ENCODE measurements around the gene STRADA. TPM values are rescaled to one million over a fixed set of nuclear protein-coding genes. Genes with fewer than 3 reads are reported as not detected.

STRADA gene
- total RNA-seq, 3 donors from 2014 or later (not counting 1 experiment from before 2014, with no cell fraction given), result 72.6 to 83.1 (median 78.2) TPM

DNA sequence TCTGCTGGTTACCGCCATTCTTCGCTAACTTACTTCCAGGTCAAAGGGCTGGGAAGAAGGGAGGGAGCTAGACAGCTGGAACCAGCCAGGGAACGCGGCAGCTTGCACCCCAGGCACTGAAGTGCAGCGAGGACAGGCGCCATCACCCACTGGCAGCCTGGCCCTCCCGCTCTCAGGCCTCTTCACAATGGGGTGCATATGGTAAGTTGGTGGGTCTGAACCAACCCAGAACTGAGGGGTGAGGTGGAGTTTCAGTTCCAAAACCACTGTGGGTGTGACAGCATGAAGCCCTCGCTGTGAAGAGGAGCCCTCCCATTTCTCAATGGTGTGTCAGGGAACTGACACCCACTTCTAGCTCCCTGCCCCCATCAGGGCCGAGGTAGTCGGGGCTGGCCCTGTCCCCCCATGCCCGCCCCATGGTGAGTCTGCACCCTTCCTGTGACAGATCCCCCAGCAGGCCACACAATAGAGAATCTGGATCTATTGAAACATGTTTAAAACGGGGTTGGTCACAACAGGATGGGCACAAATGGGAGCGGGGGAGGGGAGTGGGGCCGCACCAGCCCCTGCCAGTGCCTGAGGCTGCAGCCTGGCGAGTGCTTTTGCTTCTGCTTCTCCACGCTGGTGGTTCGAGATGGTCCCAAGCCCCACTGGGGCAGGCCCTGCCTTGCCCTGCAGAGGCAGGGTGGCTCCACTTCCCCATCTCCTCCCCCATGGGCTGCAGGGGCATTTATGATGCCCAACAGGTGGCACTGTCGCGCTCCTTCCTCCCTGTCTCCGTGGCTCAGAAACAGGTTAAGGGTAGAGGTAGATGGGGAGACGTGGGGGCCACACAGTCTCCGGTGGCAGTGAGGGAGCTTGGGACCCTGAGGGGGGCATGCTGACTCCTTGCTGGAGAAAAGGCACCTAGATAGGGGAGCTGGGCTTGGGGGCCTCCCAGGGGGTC, 44.0 kb downstream of the STRADA start:
- H3K4me3 ChIP-seq (ENCODE audit: low read length), result peak overlapping the region; percentile 78
- peak overlapping the region; percentile 80 for H3K27ac ChIP-seq (ENCODE audit: low read length)
- Mint-ChIP-seq H3K9me3 (no peaks in the 10 kb centered on the region), H3K36me3 (no peaks in the 10 kb centered on the region), H3K27ac (peak overlapping the region; percentile 91 to 97), H3K4me1 (peaks cover 63 to 70% of the 10 kb centered on the region in 2 donors), H3K4me3 (peak overlapping the region; percentile 96), H3K27me3 (ENCODE audit: low read depth in 2 of 2) (no peaks in the 10 kb centered on the region)
- intact Hi-C loops (cut with micrococcal nuclease), result loop anchor here (1.0 to 5.0 kb wide), 7 partner anchors 13 to 145 kb away; partner anchors contain the start of genes CCDC47, DCAF7, FTSJ3 and MAP3K3
- peak; percentile 28 to 59 (median 32) for ATAC-seq
- H3K36me3 ChIP-seq (ENCODE audit: control insufficient read depth, insufficient read depth, low read length), result peaks cover 35% of the 10 kb centered on the region
- 13% methylated on average over 22 of the region's 22 CpGs for WGBS (ENCODE audit: insufficient coverage)
- peaks cover 64% of the 10 kb centered on the region for H3K4me1 ChIP-seq (ENCODE audit: control insufficient read depth, insufficient read depth, low read length)
- no peaks in the 10 kb centered on the region for H3K27me3 ChIP-seq (ENCODE audit: control insufficient read depth, insufficient read depth, low read length)
- TF ChIP-seq, protein P1, sequence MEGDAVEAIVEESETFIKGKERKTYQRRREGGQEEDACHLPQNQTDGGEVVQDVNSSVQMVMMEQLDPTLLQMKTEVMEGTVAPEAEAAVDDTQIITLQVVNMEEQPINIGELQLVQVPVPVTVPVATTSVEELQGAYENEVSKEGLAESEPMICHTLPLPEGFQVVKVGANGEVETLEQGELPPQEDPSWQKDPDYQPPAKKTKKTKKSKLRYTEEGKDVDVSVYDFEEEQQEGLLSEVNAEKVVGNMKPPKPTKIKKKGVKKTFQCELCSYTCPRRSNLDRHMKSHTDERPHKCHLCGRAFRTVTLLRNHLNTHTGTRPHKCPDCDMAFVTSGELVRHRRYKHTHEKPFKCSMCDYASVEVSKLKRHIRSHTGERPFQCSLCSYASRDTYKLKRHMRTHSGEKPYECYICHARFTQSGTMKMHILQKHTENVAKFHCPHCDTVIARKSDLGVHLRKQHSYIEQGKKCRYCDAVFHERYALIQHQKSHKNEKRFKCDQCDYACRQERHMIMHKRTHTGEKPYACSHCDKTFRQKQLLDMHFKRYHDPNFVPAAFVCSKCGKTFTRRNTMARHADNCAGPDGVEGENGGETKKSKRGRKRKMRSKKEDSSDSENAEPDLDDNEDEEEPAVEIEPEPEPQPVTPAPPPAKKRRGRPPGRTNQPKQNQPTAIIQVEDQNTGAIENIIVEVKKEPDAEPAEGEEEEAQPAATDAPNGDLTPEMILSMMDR (IDR thresholded peaks at IDR 0.05), result peak; percentile 76
- peak; percentile 79 to 94 for DNase-seq
- H3K9me3 ChIP-seq (ENCODE audit: control insufficient read depth, insufficient read depth, low read length), result no peaks in the 10 kb centered on the region

DNA sequence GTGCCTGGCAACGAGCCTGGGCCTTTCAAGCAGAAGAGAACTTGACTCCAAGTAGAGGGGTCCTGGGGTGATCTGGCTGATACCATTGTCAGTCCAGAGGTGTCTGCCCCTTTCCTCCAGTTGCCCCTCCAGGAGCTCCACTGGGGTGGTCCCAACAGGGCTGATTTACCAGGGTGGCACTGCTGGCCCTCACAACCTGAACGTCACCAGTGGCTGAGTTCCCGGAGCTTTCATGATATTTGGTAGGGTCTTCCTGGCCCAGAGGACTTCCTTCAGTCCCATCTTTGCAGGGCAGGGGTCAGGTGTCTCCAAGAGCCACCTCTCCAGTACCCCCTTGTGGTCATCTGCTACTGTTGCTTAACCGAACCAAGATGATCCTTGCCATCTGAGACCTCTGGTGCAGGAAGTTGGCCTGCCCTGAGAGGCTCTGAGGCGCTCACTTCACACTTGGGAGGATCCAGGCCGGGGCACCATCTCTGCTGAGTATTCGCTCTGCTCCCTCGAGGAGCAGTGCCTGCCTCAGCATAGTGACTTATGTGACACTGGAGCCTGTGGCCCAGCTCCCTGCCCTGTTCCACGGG, 45.1 kb downstream of the STRADA start:
- Mint-ChIP-seq H3K27me3 (ENCODE audit: low read depth in 2 of 2) (no peaks in the 10 kb centered on the region), H3K27ac (peak overlapping the region; percentile 91 to 97), H3K9me3 (no peaks in the 10 kb centered on the region), H3K4me3 (peak overlapping the region; percentile 96), H3K4me1 (peaks cover 55 to 60% of the 10 kb centered on the region in 2 donors), H3K36me3 (no peaks in the 10 kb centered on the region)
- Histone ChIP-seq H3K4me1 (ENCODE audit: control insufficient read depth, insufficient read depth, low read length) (peaks cover 53% of the 10 kb centered on the region), H3K9me3 (ENCODE audit: control insufficient read depth, insufficient read depth, low read length) (no peaks in the 10 kb centered on the region), H3K4me3 (ENCODE audit: low read length) (peak overlapping the region; percentile 78), H3K27me3 (ENCODE audit: control insufficient read depth, insufficient read depth, low read length) (no peaks in the 10 kb centered on the region), H3K36me3 (ENCODE audit: control insufficient read depth, insufficient read depth, low read length) (peaks cover 46% of the 10 kb centered on the region), H3K27ac (ENCODE audit: low read length) (peak overlapping the region; percentile 80)
- 29% methylated on average over 9 of the region's 9 CpGs for WGBS (ENCODE audit: insufficient coverage)
- ATAC-seq (no peak), DNase-seq (peak in 1 of 2 donors; percentile 77)
- intact Hi-C loops (cut with micrococcal nuclease), result loop anchor here (5.0 kb wide), 2 partner anchors 74 to 144 kb away; partner anchors contain the start of genes DCAF7 and MAP3K3
- TF ChIP-seq, protein P1 (IDR thresholded peaks at IDR 0.05), result peak; percentile 26

DNA sequence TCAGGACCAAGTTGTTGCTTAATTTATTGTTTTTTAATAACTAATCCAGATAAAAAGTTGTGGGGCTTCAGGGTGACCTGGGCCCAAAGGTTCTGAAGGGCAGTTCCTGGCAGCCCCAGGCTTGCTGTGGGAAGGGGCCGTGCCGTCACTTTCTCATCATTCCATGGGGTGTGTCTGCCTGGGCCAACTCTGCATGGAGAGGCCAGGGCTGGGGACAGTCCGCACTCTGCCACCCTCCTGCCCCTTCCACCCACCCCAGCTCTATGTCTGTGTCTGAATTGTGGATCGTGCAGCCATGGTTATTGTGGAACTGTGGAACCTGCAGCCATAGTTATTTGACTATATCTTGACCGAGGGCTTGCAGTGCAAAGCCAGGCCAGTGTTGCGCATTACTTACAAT, 45.7 kb downstream of the STRADA start:
- intact Hi-C loops (cut with micrococcal nuclease), result loop anchor here (5.0 kb wide), 2 partner anchors 74 to 144 kb away; partner anchors contain the start of genes DCAF7 and MAP3K3
- Histone ChIP-seq H3K27ac (ENCODE audit: low read length) (peak overlapping the region; percentile 80), H3K4me3 (ENCODE audit: low read length) (no peak overlapping the region), H3K36me3 (ENCODE audit: control insufficient read depth, insufficient read depth, low read length) (peaks cover 52% of the 10 kb centered on the region), H3K27me3 (ENCODE audit: control insufficient read depth, insufficient read depth, low read length) (no peaks in the 10 kb centered on the region), H3K9me3 (ENCODE audit: control insufficient read depth, insufficient read depth, low read length) (no peaks in the 10 kb centered on the region), H3K4me1 (ENCODE audit: control insufficient read depth, insufficient read depth, low read length) (peaks cover 48% of the 10 kb centered on the region)
- DNase-seq (peak in 1 of 2 donors; percentile 35), ATAC-seq (no peak)
- Mint-ChIP-seq H3K27me3 (ENCODE audit: low read depth in 2 of 2) (no peaks in the 10 kb centered on the region), H3K27ac (peak overlapping the region; percentile 91 to 97), H3K4me3 (peak overlapping the region; percentile 96), H3K9me3 (no peaks in the 10 kb centered on the region), H3K4me1 (peaks cover 49 to 58% of the 10 kb centered on the region in 2 donors), H3K36me3 (no peaks in the 10 kb centered on the region)
- TF ChIP-seq, protein P1 (IDR thresholded peaks at IDR 0.05), result no peak
- 85% methylated on average over 6 of the region's 6 CpGs for WGBS (ENCODE audit: insufficient coverage)

All from natural killer cell (primary cell).